Panc1 (cell line): ENCODE data around the gene DNASE1. TPM values are rescaled to one million over a fixed set of nuclear protein-coding genes. Genes with fewer than 3 reads are reported as not detected.

Experiments
- ATAC-seq: fragments of 200-7000 bp; cut with Tn5 transposase; 2 replicates; pipeline ENCODE4 v1.9.1; 2020; ENCODE audit warnings: mild to moderate bottlenecking, moderate library complexity
- BruUV-seq: library from RNA; stranded (reverse); fragments of 400-500 nt; replicated peaks from 2 replicates; lab custom pipeline; 2021; lab: Mats Ljungman, UMichigan
- CTCF ChIA-PET: fragments of 300-600 bp; sonication (Branson Sonifier 250); formaldehyde crosslinking; loops from one replicate; lab custom pipeline; 2022; ENCODE audit warnings: antibody characterized with exemption; lab: Charles Lee
- POLR2A ChIA-PET: fragments of 300-600 bp; sonication (Branson Sonifier 250); formaldehyde crosslinking; loops from one replicate; lab custom pipeline; 2022; ENCODE audit warnings: antibody characterized with exemption; lab: Charles Lee
- DNase-seq: peaks from one replicate; pipeline ENCODE4 v3.0.0-alpha.2; 2010; ENCODE audit warnings: low read depth, low spot score
- H3K27ac ChIP-seq: 2 replicates; pipeline ENCODE4 v1.5.1; 2011; ENCODE audit warnings: mild to moderate bottlenecking, low read length, inconsistent platforms
- H3K27me3 ChIP-seq: fragments of 200-500 bp; sonication (Bioruptor generic); 2 replicates; pipeline ENCODE4 v1.6.0; 2014; ENCODE audit warnings: low read length, inconsistent platforms; ENCODE audit not compliant: control insufficient read depth, insufficient read depth
- H3K36me3 ChIP-seq: fragments of 200-500 bp; sonication (Bioruptor generic); 2 replicates; pipeline ENCODE4 v1.5.1; 2014; ENCODE audit warnings: inconsistent platforms, mild to moderate bottlenecking, low read length, moderate library complexity; ENCODE audit not compliant: control insufficient read depth, insufficient read depth
- H3K4me1 ChIP-seq: 2 replicates; pipeline ENCODE4 v1.5.1; 2011; ENCODE audit warnings: inconsistent platforms, mild to moderate bottlenecking, low read length, moderate library complexity; ENCODE audit not compliant: control insufficient read depth, insufficient read depth
- H3K4me3 ChIP-seq, 2 experiments: 2 replicates each; pipeline ENCODE4 v1.5.1; 2011 to 2012; ENCODE audit warnings: low read depth in 2 of 2, low read length in 2 of 2, mild to moderate bottlenecking in 2 of 2, inconsistent platforms in 1 of 2, moderate library complexity in 1 of 2
- H3K9me3 ChIP-seq: fragments of 200-500 bp; sonication (Bioruptor generic); 2 replicates; pipeline ENCODE4 v1.5.1; 2014; ENCODE audit warnings: low read depth, mild to moderate bottlenecking, inconsistent platforms, low read length, moderate library complexity; ENCODE audit not compliant: control insufficient read depth, insufficient read depth
- CTCF ChIP-seq: fragments of 450-650 bp; IDR thresholded peaks from 2 replicates; pipeline ENCODE4 v1.5.1; 2017; ENCODE audit warnings: mild to moderate bottlenecking
- POLR2AphosphoS5 ChIP-seq: IDR thresholded peaks from 2 replicates; pipeline ENCODE4 v1.6.1; 2012; ENCODE audit warnings: mild to moderate bottlenecking, low read depth, low read length, moderate library complexity
- REST ChIP-seq, 2 experiments: IDR thresholded peaks; 2 replicates each; pipeline ENCODE4 v1.6.1; 2011 to 2012; ENCODE audit warnings: low read depth in 2 of 2, control low read depth in 1 of 2, low read length in 1 of 2, mild to moderate bottlenecking in 1 of 2, moderate library complexity in 1 of 2; ENCODE audit not compliant: insufficient read depth in 1 of 2
- SIN3A ChIP-seq: IDR thresholded peaks from 2 replicates; pipeline ENCODE4 v1.6.1; 2012; ENCODE audit warnings: low read depth, mild to moderate bottlenecking, low read length, moderate library complexity, borderline replicate concordance; ENCODE audit not compliant: insufficient read depth
- TCF7L2 ChIP-seq: IDR thresholded peaks from 2 replicates; pipeline ENCODE4 v1.6.1; 2011; ENCODE audit warnings: mild to moderate bottlenecking, low read depth, low read length, inconsistent platforms
- in situ Hi-C: cut with HindIII; loops from 2 replicates; pipeline ENCODE4 v1.10.0; 2016; ENCODE audit warnings: low sequenced_read_pairs, low pct_unique_long_range_greater_than_20kb
- intact Hi-C: fragments of 100-400 bp; cut with micrococcal nuclease; formaldehyde crosslinking; loops from one replicate; pipeline ENCODE4 v1.10.0; 2022; ENCODE audit not compliant: unreplicated experiment
- total RNA-seq: library from RNA; stranded (reverse); gene quantifications from one replicate; pipeline ENCODE4 v1.2.1, GENCODE V29; 2021; ENCODE audit not compliant: unreplicated experiment

Gene DNASE1
- total RNA-seq, 1 experiment from 2014 or later = 21.1 TPM

GRCh38 chr16:3673201-3673600 is 18.7 kb downstream of the DNASE1 start:
- H3K4me3 ChIP-seq = no peak overlapping the region
- in situ Hi-C loops (no loop called here), intact Hi-C loops (no loop called here)
- H3K4me1 ChIP-seq = no peaks in the 10 kb centered on the region
- no peak overlapping the region for H3K27ac ChIP-seq
- no peak for DNase-seq
- no peaks in the 10 kb centered on the region for H3K9me3 ChIP-seq
- ChIA-PET POLR2A (no interaction called here), CTCF (no interaction called here)
- TF ChIP-seq CTCF (no peak), SIN3A (no peak), TCF7L2 (no peak), POLR2AphosphoS5 (no peak), REST (IDR thresholded peaks at IDR 0.05; ENCODE audit: insufficient read depth in 1 of 2, low read depth in 2 of 2, low read length in 1 of 2) (no peak)
- H3K27me3 ChIP-seq = no peaks in the 10 kb centered on the region
- no TSS peak for BruUV-seq
- H3K36me3 ChIP-seq = peaks cover 4% of the 10 kb centered on the region; the same call in 1 of the 2 replicates
- no peak for ATAC-seq

- ChIA-PET CTCF (interaction anchor here (0.5 kb wide), 1 partner anchor 267 kb away, joined by 3 read pairs; no protein-coding TSS in a partner anchor), POLR2A (no interaction called here)
- in situ Hi-C loops (no loop called here), intact Hi-C loops (no loop called here)
- ATAC-seq (no peak), DNase-seq (no peak)
- no TSS peak for BruUV-seq
- Histone ChIP-seq H3K4me1 (no peaks in the 10 kb centered on the region), H3K36me3 (peaks cover 4% of the 10 kb centered on the region; the same call in 1 of the 2 replicates), H3K4me3 (no peak overlapping the region), H3K9me3 (no peaks in the 10 kb centered on the region), H3K27me3 (no peaks in the 10 kb centered on the region), H3K27ac (no peak overlapping the region)
- TF ChIP-seq TCF7L2 (no peak), SIN3A (no peak), REST (IDR thresholded peaks at IDR 0.05; ENCODE audit: insufficient read depth in 1 of 2, low read depth in 2 of 2, low read length in 1 of 2) (no peak), POLR2AphosphoS5 (no peak), CTCF (no peak)
Observed at GRCh38 chr16:3673676-3674377, 19.3 kb downstream of the DNASE1 start.
